Neural progenitor cell (in vitro differentiated cells): ENCODE results near the gene COL15A1. TPM values are rescaled to one million over a fixed set of nuclear protein-coding genes. Genes with fewer than 3 reads are reported as not detected.

ENCODE experiments used
- DNase-seq: peaks from one replicate; pipeline ENCODE4 v3.0.0-alpha.2; 2016; ENCODE audit warnings: low spot score
- H2AFZ ChIP-seq: fragments of 200-600 bp; sonication (generic); replicated peaks from 2 replicates; pipeline ENCODE4 v1.6.1; 2016; ENCODE audit warnings: antibody characterized with exemption
- H3F3A ChIP-seq: fragments of 200-600 bp; sonication (generic); 2 replicates; pipeline ENCODE4 v1.6.1; 2016; ENCODE audit warnings: antibody characterized with exemption, low read depth
- H3K27ac ChIP-seq: fragments of 200-600 bp; sonication (generic); 2 replicates; pipeline ENCODE4 v1.5.1; 2016; ENCODE audit warnings: mild to moderate bottlenecking
- H3K27me3 ChIP-seq: fragments of 200-600 bp; sonication (generic); 2 replicates; pipeline ENCODE4 v1.6.1; 2016; ENCODE audit warnings: mild to moderate bottlenecking, moderate library complexity
- H3K36me3 ChIP-seq: fragments of 200-600 bp; sonication (generic); 2 replicates; pipeline ENCODE4 v1.5.1; 2016
- H3K4me1 ChIP-seq: fragments of 200-600 bp; sonication (generic); 2 replicates; pipeline ENCODE4 v1.6.1; 2016; ENCODE audit warnings: mixed run types
- H3K4me2 ChIP-seq: fragments of 200-600 bp; sonication (generic); 2 replicates; pipeline ENCODE4 v1.6.1; 2016
- H3K4me3 ChIP-seq: fragments of 200-600 bp; sonication (generic); 2 replicates; pipeline ENCODE4 v1.5.1; 2016
- H3K79me2 ChIP-seq: fragments of 200-600 bp; sonication (generic); 2 replicates; pipeline ENCODE4 v1.6.1; 2016; ENCODE audit warnings: low read depth
- H3K9ac ChIP-seq: fragments of 200-600 bp; sonication (generic); 2 replicates; pipeline ENCODE4 v1.6.1; 2016
- H3K9me3 ChIP-seq: fragments of 200-600 bp; sonication (generic); 2 replicates; pipeline ENCODE4 v1.5.1; 2016; ENCODE audit warnings: low read depth
- H4K20me1 ChIP-seq: fragments of 200-600 bp; sonication (generic); 2 replicates; pipeline ENCODE4 v1.6.1; 2016; ENCODE audit warnings: low read depth
- H3K27ac Mint-ChIP-seq: 3 replicates; pipeline ENCODE4 v1.8.0; 2021; ENCODE audit warnings: mixed read lengths
- H3K27me3 Mint-ChIP-seq: 2 replicates; pipeline ENCODE4 v1.8.0; 2022; ENCODE audit warnings: low read depth, mild to moderate bottlenecking, inconsistent platforms, moderate library complexity, mixed read lengths; ENCODE audit not compliant: insufficient read depth
- H3K36me3 Mint-ChIP-seq: 3 replicates; pipeline ENCODE4 v1.8.0; 2021; ENCODE audit warnings: mixed read lengths
- H3K4me1 Mint-ChIP-seq: 3 replicates; pipeline ENCODE4 v1.8.0; 2021; ENCODE audit warnings: mixed read lengths
- H3K4me3 Mint-ChIP-seq: 3 replicates; pipeline ENCODE4 v1.8.0; 2021; ENCODE audit warnings: mild to moderate bottlenecking, moderate library complexity, mixed read lengths
- H3K9me3 Mint-ChIP-seq: 3 replicates; pipeline ENCODE4 v1.8.0; 2020; ENCODE audit warnings: mixed read lengths
- CTCF ChIP-seq: fragments of 200-600 bp; sonication (generic); IDR thresholded peaks from 2 replicates; pipeline ENCODE4 v1.5.1; 2017; ENCODE audit warnings: antibody characterized with exemption, mild to moderate bottlenecking
- EZH2 ChIP-seq: fragments of 200-600 bp; sonication (generic); IDR thresholded peaks from 2 replicates; pipeline ENCODE4 v1.6.1; 2017; ENCODE audit warnings: antibody characterized with exemption, mild to moderate bottlenecking, moderate library complexity
- EZH2phosphoT487 ChIP-seq: fragments of 200-600 bp; sonication (generic); IDR thresholded peaks from 2 replicates; pipeline ENCODE4 v1.6.1; 2017; ENCODE audit warnings: antibody characterized with exemption
- total RNA-seq: library from RNA; depleted of rRNA; stranded (reverse); fragments of >200 nt; gene quantifications from 2 replicates; pipeline ENCODE4 v1.2.3, GENCODE V29; 2015; ENCODE audit warnings: low replicate concordance

COL15A1 gene
- total RNA-seq, 1 donor from 2014 or later: 3.2 TPM

DNA sequence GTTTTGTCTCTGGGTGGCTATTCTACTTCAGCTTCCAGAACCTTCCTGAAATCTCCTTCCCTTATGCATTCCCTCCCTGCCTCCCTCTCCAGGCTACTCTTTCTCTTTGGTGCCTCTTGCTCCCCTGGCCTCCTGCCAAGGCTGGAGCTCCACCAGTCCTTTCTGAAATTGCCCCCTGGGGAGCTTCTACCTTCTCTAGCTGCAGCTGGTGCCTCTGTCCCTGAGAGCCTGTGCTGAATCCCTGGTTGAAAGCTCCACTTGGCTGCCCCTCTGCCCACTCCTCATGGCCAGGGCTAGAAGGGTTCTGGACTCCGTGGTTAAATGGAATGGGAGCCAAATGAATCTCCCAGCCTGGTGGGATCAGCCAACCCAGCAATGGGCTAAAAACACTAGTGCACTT, 80.1 kb downstream of the COL15A1 start:
- H3K4me1 Mint-ChIP-seq: no peaks in the 10 kb centered on the region
- Histone ChIP-seq H3K4me1 (no peaks in the 10 kb centered on the region), H3K27me3 (no peaks in the 10 kb centered on the region), H3K4me3 (no peak overlapping the region), H3K9me3 (no peaks in the 10 kb centered on the region), H3K36me3 (no peaks in the 10 kb centered on the region), H4K20me1 (no peaks in the 10 kb centered on the region), H2AFZ (no peak overlapping the region), H3K27ac (no peak overlapping the region), H3K4me2 (no peak overlapping the region), H3K9ac (no peak overlapping the region), H3K79me2 (no peaks in the 10 kb centered on the region), H3F3A (no peaks in the 10 kb centered on the region)
- no peaks in the 10 kb centered on the region for H3K36me3 Mint-ChIP-seq
- H3K4me3 Mint-ChIP-seq: no peak overlapping the region
- H3K9me3 Mint-ChIP-seq: no peaks in the 10 kb centered on the region
- no peak overlapping the region for H3K27ac Mint-ChIP-seq
- H3K27me3 Mint-ChIP-seq: peaks cover 3% of the 10 kb centered on the region
- TF ChIP-seq CTCF (no peak), EZH2 (no peak), EZH2phosphoT487 (no peak)
- no peak for DNase-seq

GRCh38 chr9:99024959-99025358, 81.3 kb downstream of the COL15A1 start:
- H3K9me3 ChIP-seq: no peaks in the 10 kb centered on the region
- H3K79me2 ChIP-seq: no peaks in the 10 kb centered on the region
- Mint-ChIP-seq H3K27me3 (peaks cover 3% of the 10 kb centered on the region), H3K4me1 (no peaks in the 10 kb centered on the region), H3K27ac (no peak overlapping the region), H3K36me3 (no peaks in the 10 kb centered on the region), H3K4me3 (no peak overlapping the region), H3K9me3 (no peaks in the 10 kb centered on the region)
- no peak overlapping the region for H2AFZ ChIP-seq
- H3K27ac ChIP-seq: no peak overlapping the region
- TF ChIP-seq EZH2 (no peak), EZH2phosphoT487 (no peak), CTCF (no peak)
- H3K27me3 ChIP-seq: no peaks in the 10 kb centered on the region
- no peaks in the 10 kb centered on the region for H3K36me3 ChIP-seq
- H3K4me3 ChIP-seq: no peak overlapping the region
- no peak for DNase-seq
- no peak overlapping the region for H3K9ac ChIP-seq
- no peaks in the 10 kb centered on the region for H3K4me1 ChIP-seq
- no peaks in the 10 kb centered on the region for H4K20me1 ChIP-seq
- no peak overlapping the region for H3K4me2 ChIP-seq
- no peaks in the 10 kb centered on the region for H3F3A ChIP-seq

- H3K9ac ChIP-seq: no peak overlapping the region
- no peaks in the 10 kb centered on the region for H3K79me2 ChIP-seq
- H3K9me3 Mint-ChIP-seq: no peaks in the 10 kb centered on the region
- H3K36me3 Mint-ChIP-seq: no peaks in the 10 kb centered on the region
- DNase-seq: no peak
- no peak overlapping the region for H3K27ac Mint-ChIP-seq
- no peaks in the 10 kb centered on the region for H3K4me1 ChIP-seq
- no peaks in the 10 kb centered on the region for H3K4me1 Mint-ChIP-seq
- no peaks in the 10 kb centered on the region for H3K9me3 ChIP-seq
- no peak for TF ChIP-seq EZH2
- TF ChIP-seq CTCF: no peak
- no peak for TF ChIP-seq EZH2phosphoT487
- no peaks in the 10 kb centered on the region for H3F3A ChIP-seq
- no peaks in the 10 kb centered on the region for H3K27me3 ChIP-seq
- no peak overlapping the region for H3K4me3 Mint-ChIP-seq
- H3K27ac ChIP-seq: no peak overlapping the region
- H2AFZ ChIP-seq: no peak overlapping the region
- no peak overlapping the region for H3K4me3 ChIP-seq
- peaks cover 6% of the 10 kb centered on the region for H3K27me3 Mint-ChIP-seq
- no peak overlapping the region for H3K4me2 ChIP-seq
- H4K20me1 ChIP-seq: no peaks in the 10 kb centered on the region
- no peaks in the 10 kb centered on the region for H3K36me3 ChIP-seq
These were observed 82.0 kb downstream of the COL15A1 start for GRCh38 chr9:99025616-99026270.
